Stomach (tissue), 4 donors: Measurements from ENCODE around the gene CTSA.

Experiments
- EP300 ChIP-seq: sonication (generic); formaldehyde crosslinking; IDR thresholded peaks from one replicate; pipeline ENCODE4 v1.6.1; 2017; ENCODE audit warnings: antibody characterized with exemption
- POLR2A ChIP-seq, 4 donors: fragments of 450-650 bp; IDR thresholded peaks; one replicate each; pipeline ENCODE4 v1.6.1; 2016; ENCODE audit warnings: antibody characterized with exemption in 4 of 4, control low read depth in 2 of 4, mild to moderate bottlenecking in 1 of 4, moderate library complexity in 1 of 4
- POLR2AphosphoS5 ChIP-seq, 3 donors: sonication (generic); formaldehyde crosslinking; IDR thresholded peaks; one replicate each; pipeline ENCODE4 v1.6.1; 2016; ENCODE audit warnings: antibody characterized with exemption in 3 of 3
- TF ChIP-seq, protein P1 (sequence below), 7 experiments: fragments of 450-650 bp in 4 of 7; fragments of 200-600 bp in 3 of 7; sonication (generic) in 3 of 7; IDR thresholded peaks; one replicate each; pipeline ENCODE4 v1.5.1; 2016 to 2019; ENCODE audit warnings: antibody characterized with exemption in 7 of 7, control low read depth in 2 of 7, mild to moderate bottlenecking in 1 of 7

GRCh38 chr20:45857882-45858216 is 33.3 kb upstream of the CTSA start:
- TF ChIP-seq, protein P1, sequence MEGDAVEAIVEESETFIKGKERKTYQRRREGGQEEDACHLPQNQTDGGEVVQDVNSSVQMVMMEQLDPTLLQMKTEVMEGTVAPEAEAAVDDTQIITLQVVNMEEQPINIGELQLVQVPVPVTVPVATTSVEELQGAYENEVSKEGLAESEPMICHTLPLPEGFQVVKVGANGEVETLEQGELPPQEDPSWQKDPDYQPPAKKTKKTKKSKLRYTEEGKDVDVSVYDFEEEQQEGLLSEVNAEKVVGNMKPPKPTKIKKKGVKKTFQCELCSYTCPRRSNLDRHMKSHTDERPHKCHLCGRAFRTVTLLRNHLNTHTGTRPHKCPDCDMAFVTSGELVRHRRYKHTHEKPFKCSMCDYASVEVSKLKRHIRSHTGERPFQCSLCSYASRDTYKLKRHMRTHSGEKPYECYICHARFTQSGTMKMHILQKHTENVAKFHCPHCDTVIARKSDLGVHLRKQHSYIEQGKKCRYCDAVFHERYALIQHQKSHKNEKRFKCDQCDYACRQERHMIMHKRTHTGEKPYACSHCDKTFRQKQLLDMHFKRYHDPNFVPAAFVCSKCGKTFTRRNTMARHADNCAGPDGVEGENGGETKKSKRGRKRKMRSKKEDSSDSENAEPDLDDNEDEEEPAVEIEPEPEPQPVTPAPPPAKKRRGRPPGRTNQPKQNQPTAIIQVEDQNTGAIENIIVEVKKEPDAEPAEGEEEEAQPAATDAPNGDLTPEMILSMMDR (IDR thresholded peaks at IDR 0.05) = no peak
- TF ChIP-seq POLR2AphosphoS5 (IDR thresholded peaks at IDR 0.05) (no peak), EP300 (no peak), POLR2A (IDR thresholded peaks at IDR 0.05) (no peak)
